OCI-LY7 (cell line): ENCODE measurements around the gene FBN1. TPM values are rescaled to one million over a fixed set of nuclear protein-coding genes. Genes with fewer than 3 reads are reported as not detected.

Source experiments
- BruUV-seq: library from RNA; stranded (reverse); fragments of 400-500 nt; replicated peaks from 2 replicates; lab custom pipeline; 2021; lab: Mats Ljungman, UMichigan
- CTCF ChIA-PET: fragments of 300-600 bp; sonication (Branson Sonifier 250); formaldehyde crosslinking; loops from one replicate; lab custom pipeline; 2022; ENCODE audit warnings: antibody characterized with exemption; ENCODE audit not compliant: unreplicated experiment; lab: Charles Lee
- POLR2A ChIA-PET: fragments of 300-600 bp; sonication (Branson Sonifier 250); formaldehyde crosslinking; loops from one replicate; lab custom pipeline; 2022; ENCODE audit warnings: antibody characterized with exemption; lab: Charles Lee
- DNase-seq: peaks from one replicate; pipeline ENCODE4 v3.0.0-alpha.2; 2015; ENCODE audit warnings: low spot score
- H2AFZ ChIP-seq: fragments of 200-600 bp; sonication (generic), shearing (Covaris generic); 2 replicates; pipeline ENCODE4 v1.6.1; 2014; ENCODE audit warnings: mild to moderate bottlenecking, antibody characterized with exemption, low read length, moderate library complexity
- H3K27ac ChIP-seq: fragments of 200-600 bp; sonication (generic); 2 replicates; pipeline ENCODE4 v1.5.1; 2014; ENCODE audit warnings: mixed run types, low read depth, mild to moderate bottlenecking, moderate library complexity, low read length, inconsistent platforms; ENCODE audit not compliant: poor library complexity, severe bottlenecking
- H3K36me3 ChIP-seq: fragments of 200-600 bp; sonication (generic); 2 replicates; pipeline ENCODE4 v1.6.1; 2014; ENCODE audit warnings: mild to moderate bottlenecking, antibody characterized with exemption, low read length, moderate library complexity, mixed read lengths; ENCODE audit not compliant: insufficient read depth
- H3K4me1 ChIP-seq: fragments of 200-600 bp; sonication (generic); 2 replicates; pipeline ENCODE4 v1.5.1; 2014; ENCODE audit warnings: mild to moderate bottlenecking, low read length; ENCODE audit not compliant: insufficient read depth, poor library complexity, severe bottlenecking
- H3K4me2 ChIP-seq: fragments of 200-600 bp; sonication (generic); 2 replicates; pipeline ENCODE4 v1.6.1; 2014; ENCODE audit warnings: mild to moderate bottlenecking, low read length
- H3K4me3 ChIP-seq: fragments of 200-600 bp; sonication (generic); 2 replicates; pipeline ENCODE4 v1.5.1; 2014; ENCODE audit warnings: mild to moderate bottlenecking, low read depth, low read length; ENCODE audit not compliant: poor library complexity, severe bottlenecking
- H3K79me2 ChIP-seq: fragments of 200-600 bp; sonication (generic); 2 replicates; pipeline ENCODE4 v1.6.1; 2016; ENCODE audit warnings: low read depth, mild to moderate bottlenecking, low read length, moderate library complexity, mixed read lengths; ENCODE audit not compliant: insufficient read depth
- H3K9me2 ChIP-seq: fragments of 200-600 bp; sonication (generic); 2 replicates; pipeline ENCODE4 v1.6.1; 2016; ENCODE audit warnings: mild to moderate bottlenecking, low read length, mixed read lengths; ENCODE audit not compliant: insufficient read depth
- H3K9me3 ChIP-seq: fragments of 200-600 bp; sonication (generic); 2 replicates; pipeline ENCODE4 v1.6.1; 2014; ENCODE audit warnings: mild to moderate bottlenecking, mixed run types, low read length, mixed read lengths
- H4K20me1 ChIP-seq: fragments of 200-600 bp; sonication (generic); 2 replicates; pipeline ENCODE4 v1.6.1; 2014; ENCODE audit warnings: mild to moderate bottlenecking, antibody characterized with exemption, low read length, moderate library complexity, mixed read lengths; ENCODE audit not compliant: insufficient read depth
- EZH2phosphoT487 ChIP-seq: fragments of 200-600 bp; sonication (generic); IDR thresholded peaks from 2 replicates; pipeline ENCODE4 v1.6.1; 2018; ENCODE audit warnings: low read depth, borderline replicate concordance, mild to moderate bottlenecking, mixed run types, antibody characterized with exemption, low read length, moderate library complexity, mixed read lengths
- intact Hi-C: fragments of 100-400 bp; cut with micrococcal nuclease; formaldehyde crosslinking; loops from one replicate; pipeline ENCODE4 v1.10.0; 2022; ENCODE audit not compliant: unreplicated experiment
- total RNA-seq, 2 experiments: library from RNA; depleted of rRNA in 1 of 2; stranded (reverse); fragments of >200 nt in 1 of 2; shearing (Covaris generic) in 1 of 2; gene quantifications; 2 replicates each; pipeline ENCODE4 v1.2.3, GENCODE V29; 2014 to 2022
- TF ChIP-seq, protein P1 (sequence below): fragments of 200-600 bp; sonication (generic); conservative IDR thresholded peaks from 2 replicates; pipeline ENCODE4 v1.5.1; 2014; ENCODE audit warnings: mild to moderate bottlenecking, antibody characterized with exemption, low read length, moderate library complexity, mixed read lengths

Gene FBN1
- total RNA-seq, 2 experiments from 2014 or later = 0.68 to 1.0 TPM

DNA sequence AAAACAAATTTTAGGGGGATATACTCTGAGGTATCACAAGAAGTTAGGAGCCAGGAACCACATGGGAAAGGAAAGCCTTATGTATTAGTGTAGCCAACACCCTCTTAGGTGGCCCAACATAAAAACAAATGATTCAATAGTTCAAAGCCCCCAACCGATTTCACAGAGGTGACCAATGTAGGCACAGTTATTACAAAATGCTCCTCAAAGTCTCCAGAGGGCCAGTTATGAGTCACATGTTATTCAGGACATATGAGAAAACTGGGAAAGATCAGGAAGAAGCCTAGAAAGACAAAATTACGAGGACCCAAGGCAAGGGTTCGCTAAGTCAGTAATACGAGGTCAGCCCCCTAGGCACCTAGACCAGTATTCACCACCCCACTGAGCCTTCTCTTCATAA is 29.9 kb upstream of the FBN1 start:
- CTCF ChIA-PET = no interaction called here
- no peaks in the 10 kb centered on the region for H3K36me3 ChIP-seq
- POLR2A ChIA-PET = no interaction called here
- H3K27ac ChIP-seq = no peak overlapping the region
- no peak for DNase-seq
- no peak overlapping the region for H3K4me2 ChIP-seq
- no peaks in the 10 kb centered on the region for H3K4me1 ChIP-seq
- BruUV-seq = no TSS peak
- H3K9me2 ChIP-seq = no peaks in the 10 kb centered on the region
- H3K4me3 ChIP-seq = no peak overlapping the region
- intact Hi-C loops = no loop called here
- no peak overlapping the region for H2AFZ ChIP-seq
- no peak for TF ChIP-seq EZH2phosphoT487
- no peaks in the 10 kb centered on the region for H4K20me1 ChIP-seq
- no peaks in the 10 kb centered on the region for H3K79me2 ChIP-seq
- H3K9me3 ChIP-seq = no peaks in the 10 kb centered on the region

DNA sequence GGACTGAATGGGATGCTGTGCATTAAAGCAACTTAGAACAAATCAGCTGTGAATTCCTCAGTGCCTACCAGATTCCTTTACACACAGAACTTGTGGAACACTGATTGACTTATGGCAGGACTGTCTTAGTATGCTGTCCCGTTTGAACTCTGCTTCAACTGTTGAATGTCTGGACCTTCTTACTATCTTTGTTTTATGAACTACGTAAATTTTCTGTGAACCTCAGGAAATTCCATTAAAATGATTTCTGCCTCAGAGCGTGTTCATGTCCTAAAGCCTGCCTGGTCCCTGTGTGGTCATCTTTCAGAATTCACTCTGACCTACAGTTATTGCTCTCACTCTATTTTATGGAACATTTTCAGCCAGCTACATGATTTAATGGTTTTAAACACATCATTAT is 29.4 kb upstream of the FBN1 start:
- POLR2A ChIA-PET = interaction anchor here (0.6 kb wide), 1 partner anchor 35 kb away, joined by 3 read pairs; no protein-coding TSS in a partner anchor
- no peaks in the 10 kb centered on the region for H4K20me1 ChIP-seq
- CTCF ChIA-PET = no interaction called here

DNA sequence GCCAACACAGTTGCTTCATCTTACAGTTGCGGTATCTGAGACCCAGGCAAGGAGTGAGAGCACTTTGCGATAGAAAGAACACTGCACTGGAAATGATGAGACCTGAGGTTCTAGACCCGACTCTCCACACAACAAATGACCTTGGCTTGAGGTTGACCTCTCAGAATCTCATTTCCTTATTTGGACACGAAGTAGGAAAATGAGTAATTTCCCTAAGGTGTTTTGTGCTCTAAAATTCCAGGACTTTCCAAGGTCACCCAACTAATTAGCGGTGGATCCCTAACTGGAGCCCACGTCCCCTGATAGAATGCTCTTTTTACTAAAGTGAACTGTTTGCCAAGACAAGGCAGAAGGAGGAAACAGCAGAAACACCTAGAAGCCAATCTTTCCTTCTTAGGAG is 26.7 kb upstream of the FBN1 start:
- Histone ChIP-seq H3K4me2 (no peak overlapping the region), H3K4me1 (no peaks in the 10 kb centered on the region), H3K4me3 (no peak overlapping the region), H3K27ac (no peak overlapping the region), H2AFZ (no peak overlapping the region), H3K9me2 (no peaks in the 10 kb centered on the region), H3K36me3 (no peaks in the 10 kb centered on the region), H3K9me3 (no peaks in the 10 kb centered on the region), H4K20me1 (no peaks in the 10 kb centered on the region), H3K79me2 (no peaks in the 10 kb centered on the region)
- ChIA-PET CTCF (no interaction called here), POLR2A (no interaction called here)
- no peak for DNase-seq
- no peak for TF ChIP-seq EZH2phosphoT487
- TF ChIP-seq, protein P1, sequence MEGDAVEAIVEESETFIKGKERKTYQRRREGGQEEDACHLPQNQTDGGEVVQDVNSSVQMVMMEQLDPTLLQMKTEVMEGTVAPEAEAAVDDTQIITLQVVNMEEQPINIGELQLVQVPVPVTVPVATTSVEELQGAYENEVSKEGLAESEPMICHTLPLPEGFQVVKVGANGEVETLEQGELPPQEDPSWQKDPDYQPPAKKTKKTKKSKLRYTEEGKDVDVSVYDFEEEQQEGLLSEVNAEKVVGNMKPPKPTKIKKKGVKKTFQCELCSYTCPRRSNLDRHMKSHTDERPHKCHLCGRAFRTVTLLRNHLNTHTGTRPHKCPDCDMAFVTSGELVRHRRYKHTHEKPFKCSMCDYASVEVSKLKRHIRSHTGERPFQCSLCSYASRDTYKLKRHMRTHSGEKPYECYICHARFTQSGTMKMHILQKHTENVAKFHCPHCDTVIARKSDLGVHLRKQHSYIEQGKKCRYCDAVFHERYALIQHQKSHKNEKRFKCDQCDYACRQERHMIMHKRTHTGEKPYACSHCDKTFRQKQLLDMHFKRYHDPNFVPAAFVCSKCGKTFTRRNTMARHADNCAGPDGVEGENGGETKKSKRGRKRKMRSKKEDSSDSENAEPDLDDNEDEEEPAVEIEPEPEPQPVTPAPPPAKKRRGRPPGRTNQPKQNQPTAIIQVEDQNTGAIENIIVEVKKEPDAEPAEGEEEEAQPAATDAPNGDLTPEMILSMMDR = no peak
- BruUV-seq = no TSS peak
- intact Hi-C loops = no loop called here

More for the DNA sequence above, 29.4 kb upstream of the FBN1 start:
- Histone ChIP-seq H3K4me3 (no peak overlapping the region), H3K27ac (no peak overlapping the region), H3K4me2 (no peak overlapping the region), H3K4me1 (no peaks in the 10 kb centered on the region), H3K79me2 (no peaks in the 10 kb centered on the region), H3K36me3 (no peaks in the 10 kb centered on the region), H2AFZ (no peak overlapping the region), H3K9me3 (no peaks in the 10 kb centered on the region), H3K9me2 (no peaks in the 10 kb centered on the region)
- no peak for DNase-seq
- TF ChIP-seq, protein P1 = no peak
- TF ChIP-seq EZH2phosphoT487 = no peak
- BruUV-seq = no TSS peak
- intact Hi-C loops = no loop called here
